Limb (tissue), 2 donors: ENCODE measurements around the gene GPS1.
A peak's percentile ranks its signal among the peaks of the same experiment; 100 is the strongest.

Experiments used
- DNase-seq, 2 donors: peaks; one replicate each; pipeline ENCODE4 v3.0.0-alpha.2; 2016; ENCODE audit errors: extremely low spot score in 2 of 2

Gene GPS1

GRCh38 chr17:82014432-82014831, 37.3 kb upstream of the GPS1 start:
- DNase-seq: no peak

DNA sequence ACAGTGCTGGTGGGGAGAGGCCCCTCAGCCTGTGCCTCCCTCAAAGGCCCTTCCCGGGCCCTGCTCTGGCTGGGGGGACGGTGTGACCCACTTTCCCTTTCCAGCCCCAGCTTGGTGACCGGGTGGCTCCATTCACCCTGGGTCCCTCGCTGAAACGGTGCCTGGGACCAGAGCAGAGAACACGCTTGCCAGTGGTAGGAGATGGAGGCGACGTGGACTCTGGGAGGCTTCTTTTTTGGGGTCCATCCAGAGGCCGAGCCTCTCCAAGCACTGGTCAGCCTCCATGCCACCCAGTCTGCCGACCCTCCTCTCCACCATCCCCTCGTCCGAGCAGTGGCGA, 36.8 kb upstream of the GPS1 start:
- no peak for DNase-seq

GRCh38 chr17:82015311-82015971, 36.3 kb upstream of the GPS1 start:
- DNase-seq: no peak

- DNase-seq: no peak
Observed at GRCh38 chr17:82016061-82016874, 35.4 kb upstream of the GPS1 start.

DNA sequence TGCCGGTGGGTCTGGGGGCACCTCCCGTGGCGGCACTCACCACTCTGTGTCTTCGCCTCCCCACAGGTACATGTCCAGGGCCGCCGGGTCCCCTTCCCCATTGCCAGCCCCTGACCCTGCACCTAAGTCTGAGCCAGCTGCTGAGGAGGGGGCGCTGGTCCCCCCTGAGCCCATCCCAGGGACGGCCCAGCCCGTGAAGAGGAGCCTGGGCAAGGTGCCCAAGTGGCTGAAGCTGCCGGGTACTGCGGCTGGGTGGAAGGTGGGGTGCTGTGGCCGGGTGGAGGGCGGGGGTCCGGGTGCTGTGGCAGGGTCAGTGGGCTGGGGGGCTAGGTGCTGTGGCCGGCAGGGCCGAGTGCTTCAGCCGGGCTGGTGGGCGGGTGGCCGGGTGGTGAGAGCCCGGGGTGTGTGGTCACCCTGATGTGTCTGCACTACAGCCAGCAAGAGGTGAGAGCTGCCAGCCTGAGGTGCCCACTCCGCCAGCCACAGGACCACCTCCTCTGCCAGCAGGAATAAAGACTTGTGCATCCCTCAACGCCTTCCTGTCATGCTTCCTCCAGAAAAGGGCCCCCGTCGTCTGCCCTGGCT, 34.7 kb upstream of the GPS1 start:
- no peak for DNase-seq

- DNase-seq: no peak
Observed at GRCh38 chr17:82017612-82018151, 34.0 kb upstream of the GPS1 start.

DNA sequence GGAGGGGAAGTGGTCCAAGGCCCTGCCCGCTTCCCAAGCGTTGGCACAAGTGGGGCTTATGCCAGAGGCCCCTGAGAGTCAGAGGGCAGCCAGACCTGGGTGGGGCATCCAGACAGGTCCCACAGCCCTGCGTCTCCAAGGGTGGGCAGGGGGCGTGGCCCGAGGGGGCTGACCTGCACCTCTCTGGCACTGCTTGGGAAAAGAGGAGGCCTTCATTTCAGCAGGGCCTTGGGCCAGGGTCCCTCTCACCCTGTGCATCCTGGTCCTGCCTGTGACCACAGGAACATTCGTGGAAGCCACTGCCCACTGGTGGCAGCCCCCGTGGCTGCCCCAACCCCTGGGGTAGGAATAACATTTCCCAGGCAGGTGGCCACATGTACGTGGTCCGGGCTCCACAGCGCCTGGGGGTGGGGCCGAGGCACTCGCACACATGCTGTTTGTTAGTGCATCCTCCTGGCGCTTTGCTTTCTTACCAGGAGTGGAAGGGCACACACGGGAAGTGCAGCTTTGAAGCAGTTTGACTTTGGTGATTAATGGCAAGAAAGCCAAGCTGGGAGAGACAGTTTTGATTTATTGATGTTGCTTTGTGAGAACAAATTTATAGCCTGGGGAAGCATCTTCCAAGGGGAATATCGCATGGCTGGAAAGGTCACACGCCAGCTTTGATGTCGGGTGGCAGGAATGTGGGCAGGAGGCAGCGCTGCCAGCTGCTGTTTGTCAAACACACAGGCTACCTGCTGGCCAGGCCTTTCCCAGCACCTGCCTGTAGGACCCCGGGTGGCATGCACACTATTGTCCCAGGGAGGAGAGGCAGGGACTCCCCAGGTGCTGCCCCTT, 33.3 kb upstream of the GPS1 start:
- no peak for DNase-seq

GRCh38 chr17:82018989-82019689, 32.6 kb upstream of the GPS1 start:
- DNase-seq: no peak

DNA sequence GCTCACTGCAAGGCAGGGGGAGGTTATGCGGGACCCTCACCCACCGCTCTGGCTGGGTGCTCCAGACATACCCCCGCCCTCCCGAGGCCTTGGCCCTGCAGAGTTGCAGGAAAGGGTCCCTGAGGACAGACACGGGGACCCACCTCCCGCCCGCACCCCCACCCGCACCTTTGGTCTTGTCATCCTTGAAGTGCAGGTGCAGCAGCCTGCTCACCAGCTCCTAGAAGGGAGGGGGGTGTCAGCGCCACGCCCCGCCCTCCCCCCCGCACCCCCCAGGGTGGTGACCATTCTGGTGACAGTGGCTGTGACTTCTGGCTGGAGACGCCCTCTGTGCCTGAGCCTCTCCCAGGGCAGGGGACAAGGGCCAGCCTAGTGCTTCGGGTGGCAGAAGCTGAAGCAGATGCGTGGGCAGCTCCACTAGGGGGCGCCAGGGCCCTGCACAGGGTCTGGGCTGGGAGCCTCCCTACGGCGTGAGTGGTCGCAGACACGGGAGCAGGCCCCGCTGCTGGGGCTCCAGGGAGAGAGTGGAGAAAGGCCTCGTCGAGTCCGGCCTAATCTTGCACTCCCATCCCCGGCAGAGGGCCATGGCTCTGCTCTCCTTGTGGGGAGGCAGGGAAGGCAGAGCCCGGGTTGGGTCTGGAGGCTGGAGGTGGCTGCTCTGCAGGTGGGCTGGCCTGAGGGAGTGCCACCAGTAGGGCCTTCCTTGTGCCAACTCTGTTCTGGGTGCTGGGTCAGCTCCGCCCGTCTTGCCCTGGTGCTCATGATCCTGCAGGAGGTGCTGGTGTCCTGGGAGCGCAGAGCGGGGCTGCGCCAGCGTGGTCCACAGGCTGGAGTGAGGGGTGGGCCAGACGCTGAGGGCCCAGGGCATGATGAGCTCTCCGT, 31.8 kb upstream of the GPS1 start:
- peak in 1 of 2 donors; percentile 74 for DNase-seq

DNA sequence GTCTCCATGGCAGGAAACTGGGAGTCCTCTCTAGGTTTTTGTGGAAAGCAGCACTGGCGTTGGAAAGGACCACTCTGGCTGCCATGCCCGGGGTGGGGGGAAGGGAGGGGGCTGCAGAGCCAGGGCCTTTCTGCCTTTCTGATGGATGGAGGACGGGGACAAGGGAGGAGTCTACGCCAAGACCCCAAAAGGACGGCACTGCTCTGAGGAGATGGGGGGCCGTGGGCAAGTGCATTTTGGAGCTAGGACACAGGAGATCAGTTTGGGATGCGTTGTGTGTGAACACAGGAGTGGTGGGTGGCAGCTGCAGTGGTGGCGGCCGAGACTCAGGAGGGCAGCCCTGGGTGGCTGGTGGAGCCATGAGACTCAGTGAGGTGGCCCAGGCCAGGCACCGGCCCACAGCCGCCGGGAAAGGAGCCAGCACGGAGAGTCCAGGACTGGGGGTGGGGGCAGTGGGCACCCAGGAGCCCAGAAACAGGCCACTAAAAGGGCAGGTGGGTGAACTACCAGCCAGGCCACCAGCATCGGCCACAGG, 31.1 kb upstream of the GPS1 start:
- no peak for DNase-seq

DNA sequence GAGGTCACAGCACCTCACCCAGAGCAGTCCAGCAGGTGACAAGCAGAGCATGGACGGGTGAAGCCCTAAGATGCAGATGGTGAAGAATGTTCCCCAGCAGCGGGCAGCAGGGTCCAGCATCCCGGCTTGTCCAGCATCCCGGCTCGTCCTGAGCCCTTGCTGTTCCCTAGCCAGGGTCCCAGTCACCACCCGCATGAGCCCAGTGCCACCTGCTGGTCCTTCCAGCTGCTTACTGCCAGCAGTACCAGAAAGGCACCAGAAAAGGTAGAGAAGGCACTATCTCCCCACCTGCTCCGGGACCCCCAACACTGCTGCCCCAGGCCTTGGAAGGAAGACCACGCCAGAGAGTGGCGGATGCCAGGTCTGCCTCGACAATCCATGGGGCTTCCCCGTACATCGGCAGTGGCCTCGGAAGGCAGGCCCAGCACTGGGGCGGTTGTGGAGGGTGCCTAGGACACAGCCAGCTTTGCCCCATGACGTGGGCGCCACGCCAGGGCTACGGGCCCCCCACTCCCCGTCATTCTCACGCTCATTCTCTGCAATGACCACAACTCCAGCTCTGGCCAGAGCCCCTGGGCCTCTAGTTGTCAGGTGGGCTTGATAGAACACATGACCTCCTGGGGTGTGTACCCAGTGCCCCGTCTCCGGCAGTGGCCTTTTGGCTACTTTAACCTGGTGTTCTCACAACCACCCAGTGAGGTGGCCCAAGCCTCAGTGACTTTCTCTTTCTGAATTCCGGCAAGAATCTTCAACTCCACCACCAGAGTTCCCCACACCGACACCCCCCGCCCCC, 30.4 kb upstream of the GPS1 start:
- peak in 1 of 2 donors; percentile 73 for DNase-seq

DNA sequence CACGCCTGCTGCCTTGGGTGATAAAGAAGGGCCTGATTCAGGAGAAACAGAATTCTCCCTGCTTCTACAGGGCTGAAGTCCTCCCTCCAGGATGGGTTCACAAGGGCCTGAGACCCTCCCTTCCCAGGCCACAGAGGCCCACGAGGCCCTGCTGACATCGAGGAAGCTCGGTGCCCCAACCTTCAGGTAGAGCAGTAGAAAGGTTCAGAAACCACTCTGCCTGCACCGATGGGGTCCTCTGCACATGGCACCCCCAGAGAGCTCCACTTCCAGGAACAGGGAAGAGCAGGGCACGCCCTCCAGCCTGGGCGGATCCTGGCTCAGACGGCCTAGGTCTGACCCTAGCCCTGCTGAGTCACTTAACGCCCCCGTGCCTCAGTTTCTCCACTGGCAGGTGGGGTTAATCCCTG, 29.8 kb upstream of the GPS1 start:
- no peak for DNase-seq

DNA sequence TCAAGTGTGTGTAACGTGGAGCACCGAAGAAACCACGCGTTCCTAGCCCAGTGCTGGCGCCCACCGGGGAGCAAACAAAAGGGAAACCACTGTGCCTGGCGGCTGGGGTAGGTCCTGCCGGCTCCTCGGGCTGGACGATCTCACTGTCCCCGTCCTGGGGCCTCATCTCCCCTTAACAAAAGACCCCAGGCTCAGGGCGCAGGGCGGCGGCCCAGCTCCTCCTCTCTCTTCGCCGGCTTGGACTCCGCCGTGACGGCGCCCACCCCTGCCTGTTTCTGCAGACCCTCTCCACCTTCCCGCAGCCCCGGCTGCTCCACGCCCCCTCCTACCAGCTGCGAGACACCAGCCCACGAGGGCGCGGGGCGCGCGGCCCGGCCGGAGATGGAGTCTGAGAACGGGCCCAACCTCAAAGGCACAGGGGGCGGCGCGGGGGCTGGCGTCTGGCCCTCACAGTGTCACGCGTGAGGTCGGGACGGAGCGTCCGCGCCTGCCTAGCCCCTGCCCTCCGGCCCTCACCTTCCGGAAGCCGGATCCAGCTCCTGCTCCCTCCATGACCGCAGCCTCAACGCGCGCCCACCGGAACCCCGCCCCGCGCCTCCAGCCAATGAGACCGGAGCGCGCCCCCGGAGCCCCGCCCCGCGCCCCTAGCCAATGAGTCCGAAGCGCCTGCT, 29.3 kb upstream of the GPS1 start, which contains the start of gene CENPX:
Gene CENPX, minus strand, starts transcription at position 569 of the 671 bp plus-strand sequence. Its CDS starts 17 bp downstream, at position 552.
- DNase-seq: no peak

DNA sequence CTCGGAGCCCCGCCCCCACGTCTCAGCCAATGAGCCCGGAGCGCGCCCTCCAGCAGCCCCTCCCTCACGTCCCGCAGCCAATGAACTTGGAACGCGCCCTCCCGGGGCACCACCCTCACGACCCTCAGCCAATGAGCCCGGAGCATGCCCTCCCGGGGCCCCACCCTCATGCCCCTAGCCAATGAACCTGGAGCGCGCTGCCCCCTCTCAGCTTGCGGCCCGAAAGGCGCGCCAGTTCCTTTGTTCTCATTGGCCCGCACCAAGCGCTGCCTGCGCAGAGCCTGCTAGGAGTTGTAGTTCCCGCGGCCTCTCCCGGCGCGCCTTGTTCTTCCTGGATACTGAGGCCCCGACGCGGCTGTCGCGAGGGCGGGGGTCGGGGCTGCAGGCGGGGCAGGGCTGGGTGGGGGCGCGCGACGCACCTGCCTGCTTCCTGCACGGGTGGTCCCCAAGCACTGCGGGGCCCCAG, 28.7 kb upstream of the GPS1 start, which contains the start of gene LRRC45:
Gene LRRC45, plus strand, starts transcription at position 325 of the 466 bp plus-strand sequence. CDS start 339 bp downstream, outside the sequence.
- peak; percentile 100 for DNase-seq

GRCh38 chr17:82023447-82024241, 28.1 kb upstream of the GPS1 start:
- DNase-seq: no peak

- DNase-seq: no peak
Observed at GRCh38 chr17:82024859-82025258, 26.8 kb upstream of the GPS1 start.
